ENCODE results near the gene APOBR. TPM values are rescaled to one million over a fixed set of nuclear protein-coding genes. Genes with fewer than 3 reads are reported as not detected.
A peak's percentile ranks its signal among the peaks of the same experiment; 100 is the strongest.

Gene APOBR
- total and polyA plus RNA-seq, 2 of the 13 experiments (the other 11 are each of a cell fraction or from before 2014, with no cell fraction given) = 0.03 TPM; not detected in 1

- TF ChIP-seq ZNF770 (CRISPR knock-in tag; IDR thresholded peaks at IDR 0.05) (peak; percentile 82; the same call in 1 of the 2 replicates), DNMT1 (CRISPR knock-in tag; IDR thresholded peaks at IDR 0.05) (no peak), ZNF430 (CRISPR knock-in tag; IDR thresholded peaks at IDR 0.05) (0 out of 2 replicates have a peak, but pooled peaks have one; percentile 41), ZNF160 (CRISPR knock-in tag; IDR thresholded peaks at IDR 0.05) (peak; percentile 48; the same call in 1 of the 2 replicates), ZNF616 (CRISPR knock-in tag; IDR thresholded peaks at IDR 0.05; ENCODE audit: low read depth) (no peak), ARHGAP35 (CRISPR knock-in tag; IDR thresholded peaks at IDR 0.05; ENCODE audit: borderline replicate concordance) (no peak), IRF1 (CRISPR knock-in tag; IDR thresholded peaks at IDR 0.05; ENCODE audit: low read depth) (no peak), TEAD3 (CRISPR knock-in tag; optimal IDR thresholded peaks at IDR 0.05; ENCODE audit: borderline replicate concordance) (peak; percentile 24), ZNF749 (CRISPR knock-in tag; IDR thresholded peaks at IDR 0.05; ENCODE audit: borderline replicate concordance) (no peak; the same call in 1 of the 2 replicates), ZNF318 (CRISPR knock-in tag; IDR thresholded peaks at IDR 0.05) (no peak; the same call in 1 of the 2 replicates), ZBTB7A (CRISPR knock-in tag; IDR thresholded peaks at IDR 0.05) (no peak; the same call in 1 of the 2 replicates), TFE3 (CRISPR knock-in tag; IDR thresholded peaks at IDR 0.05) (peak; percentile 99), CHD2 (IDR thresholded peaks at IDR 0.05; ENCODE audit: low read depth, low read length) (no peak), PHF8 (CRISPR knock-in tag; IDR thresholded peaks at IDR 0.05) (peak; percentile 66; the same call in 1 of the 2 replicates), NR3C1 (CRISPR knock-in tag; IDR thresholded peaks at IDR 0.05) (no peak)
These were observed 44.5 kb downstream of the APOBR start, which contains the start of gene NUPR1 (continued) for GRCh38 chr16:28538733-28539596.

Data from HepG2 (cell line).